ENCODE measurements around the gene SESTD1.
A peak's percentile ranks its signal among the peaks of the same experiment; 100 is the strongest.

The SESTD1 gene

GRCh38 chr2:179124282-179124681 is 140.3 kb downstream of the SESTD1 start:
- no peak overlapping the region for H3K27ac ChIP-seq (replicated peaks)
- no peak for TF ChIP-seq GABPA (IDR thresholded peaks at IDR 0.05; ENCODE audit: low read depth)
- TF ChIP-seq, protein P1, sequence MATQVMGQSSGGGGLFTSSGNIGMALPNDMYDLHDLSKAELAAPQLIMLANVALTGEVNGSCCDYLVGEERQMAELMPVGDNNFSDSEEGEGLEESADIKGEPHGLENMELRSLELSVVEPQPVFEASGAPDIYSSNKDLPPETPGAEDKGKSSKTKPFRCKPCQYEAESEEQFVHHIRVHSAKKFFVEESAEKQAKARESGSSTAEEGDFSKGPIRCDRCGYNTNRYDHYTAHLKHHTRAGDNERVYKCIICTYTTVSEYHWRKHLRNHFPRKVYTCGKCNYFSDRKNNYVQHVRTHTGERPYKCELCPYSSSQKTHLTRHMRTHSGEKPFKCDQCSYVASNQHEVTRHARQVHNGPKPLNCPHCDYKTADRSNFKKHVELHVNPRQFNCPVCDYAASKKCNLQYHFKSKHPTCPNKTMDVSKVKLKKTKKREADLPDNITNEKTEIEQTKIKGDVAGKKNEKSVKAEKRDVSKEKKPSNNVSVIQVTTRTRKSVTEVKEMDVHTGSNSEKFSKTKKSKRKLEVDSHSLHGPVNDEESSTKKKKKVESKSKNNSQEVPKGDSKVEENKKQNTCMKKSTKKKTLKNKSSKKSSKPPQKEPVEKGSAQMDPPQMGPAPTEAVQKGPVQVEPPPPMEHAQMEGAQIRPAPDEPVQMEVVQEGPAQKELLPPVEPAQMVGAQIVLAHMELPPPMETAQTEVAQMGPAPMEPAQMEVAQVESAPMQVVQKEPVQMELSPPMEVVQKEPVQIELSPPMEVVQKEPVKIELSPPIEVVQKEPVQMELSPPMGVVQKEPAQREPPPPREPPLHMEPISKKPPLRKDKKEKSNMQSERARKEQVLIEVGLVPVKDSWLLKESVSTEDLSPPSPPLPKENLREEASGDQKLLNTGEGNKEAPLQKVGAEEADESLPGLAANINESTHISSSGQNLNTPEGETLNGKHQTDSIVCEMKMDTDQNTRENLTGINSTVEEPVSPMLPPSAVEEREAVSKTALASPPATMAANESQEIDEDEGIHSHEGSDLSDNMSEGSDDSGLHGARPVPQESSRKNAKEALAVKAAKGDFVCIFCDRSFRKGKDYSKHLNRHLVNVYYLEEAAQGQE (IDR thresholded peaks at IDR 0.05; ENCODE audit: insufficient replicate concordance, low read depth), result no peak
- TF ChIP-seq, protein P2, sequence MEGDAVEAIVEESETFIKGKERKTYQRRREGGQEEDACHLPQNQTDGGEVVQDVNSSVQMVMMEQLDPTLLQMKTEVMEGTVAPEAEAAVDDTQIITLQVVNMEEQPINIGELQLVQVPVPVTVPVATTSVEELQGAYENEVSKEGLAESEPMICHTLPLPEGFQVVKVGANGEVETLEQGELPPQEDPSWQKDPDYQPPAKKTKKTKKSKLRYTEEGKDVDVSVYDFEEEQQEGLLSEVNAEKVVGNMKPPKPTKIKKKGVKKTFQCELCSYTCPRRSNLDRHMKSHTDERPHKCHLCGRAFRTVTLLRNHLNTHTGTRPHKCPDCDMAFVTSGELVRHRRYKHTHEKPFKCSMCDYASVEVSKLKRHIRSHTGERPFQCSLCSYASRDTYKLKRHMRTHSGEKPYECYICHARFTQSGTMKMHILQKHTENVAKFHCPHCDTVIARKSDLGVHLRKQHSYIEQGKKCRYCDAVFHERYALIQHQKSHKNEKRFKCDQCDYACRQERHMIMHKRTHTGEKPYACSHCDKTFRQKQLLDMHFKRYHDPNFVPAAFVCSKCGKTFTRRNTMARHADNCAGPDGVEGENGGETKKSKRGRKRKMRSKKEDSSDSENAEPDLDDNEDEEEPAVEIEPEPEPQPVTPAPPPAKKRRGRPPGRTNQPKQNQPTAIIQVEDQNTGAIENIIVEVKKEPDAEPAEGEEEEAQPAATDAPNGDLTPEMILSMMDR (IDR thresholded peaks at IDR 0.05; ENCODE audit: insufficient read depth, low read length), result no peak
- TF ChIP-seq POLR2AphosphoS5 (IDR thresholded peaks at IDR 0.05; ENCODE audit: low read depth), result no peak
- TF ChIP-seq SPI1 (IDR thresholded peaks at IDR 0.05; ENCODE audit: borderline replicate concordance, low read depth), result no peak
- H3K4me3 ChIP-seq (replicated peaks; ENCODE audit: insufficient read depth, low read length), result no peak overlapping the region
- H3K27me3 ChIP-seq (ENCODE audit: insufficient read depth, poor library complexity, severe bottlenecking), result no peaks in the 10 kb centered on the region
- no peak for DNase-seq (ENCODE audit: low read depth in 1 of 2, low spot score in 1 of 2)

- H3K27ac ChIP-seq (replicated peaks), result no peak overlapping the region
- DNase-seq (ENCODE audit: low read depth in 1 of 2, low spot score in 1 of 2), result no peak
- H3K4me3 ChIP-seq (replicated peaks; ENCODE audit: insufficient read depth, low read length), result no peak overlapping the region
- no peaks in the 10 kb centered on the region for H3K27me3 ChIP-seq (ENCODE audit: insufficient read depth, poor library complexity, severe bottlenecking)
- no peak for TF ChIP-seq POLR2AphosphoS5 (IDR thresholded peaks at IDR 0.05; ENCODE audit: low read depth)
Observed at GRCh38 chr2:179123272-179123662, 141.4 kb downstream of the SESTD1 start.

- TF ChIP-seq, protein P2 (IDR thresholded peaks at IDR 0.05; ENCODE audit: insufficient read depth, low read length), result no peak
- TF ChIP-seq POLR2AphosphoS5 (IDR thresholded peaks at IDR 0.05; ENCODE audit: low read depth) (no peak), SPI1 (IDR thresholded peaks at IDR 0.05; ENCODE audit: borderline replicate concordance, low read depth) (no peak), GABPA (IDR thresholded peaks at IDR 0.05; ENCODE audit: low read depth) (no peak)
- H3K27ac ChIP-seq (replicated peaks), result no peak overlapping the region
- DNase-seq (ENCODE audit: low read depth in 1 of 2, low spot score in 1 of 2), result no peak
- H3K4me3 ChIP-seq (replicated peaks; ENCODE audit: insufficient read depth, low read length), result no peak overlapping the region
- no peaks in the 10 kb centered on the region for H3K27me3 ChIP-seq (ENCODE audit: insufficient read depth, poor library complexity, severe bottlenecking)
Observed at GRCh38 chr2:179107737-179108136, 156.9 kb downstream of the SESTD1 start.

DNA sequence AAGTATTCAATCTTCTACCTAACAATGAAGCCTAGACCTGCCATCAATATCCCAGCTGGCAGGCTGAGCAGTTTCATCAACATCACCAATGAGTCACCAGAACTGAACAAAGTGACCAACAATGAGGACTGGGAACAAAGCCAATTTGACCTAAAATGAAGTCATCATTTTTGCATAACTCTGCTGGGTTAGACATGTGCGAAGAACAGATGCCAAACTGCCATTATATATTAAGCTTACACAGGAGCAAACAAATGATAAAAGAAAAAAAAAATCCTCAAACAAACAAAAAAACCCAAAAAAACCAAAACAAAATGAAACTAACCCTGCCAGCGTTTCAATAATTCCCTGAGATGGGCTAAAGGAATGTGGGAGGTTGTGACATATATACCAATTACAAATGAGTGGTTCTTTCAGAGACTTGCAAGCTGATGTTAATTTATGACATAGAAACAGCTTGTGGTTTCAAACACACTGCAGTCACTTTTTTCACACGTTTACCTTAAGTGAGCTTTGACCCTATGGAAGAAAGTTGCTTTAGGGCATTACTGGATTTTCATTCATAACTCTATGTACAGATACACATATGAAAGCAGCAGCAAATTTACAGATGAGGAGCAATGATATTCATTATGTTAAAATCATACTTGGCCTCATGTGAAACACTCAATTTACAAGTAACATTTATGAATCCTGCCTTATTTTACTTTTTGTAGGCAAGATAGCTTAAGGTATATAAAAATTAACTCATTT is 157.8 kb downstream of the SESTD1 start:
- DNase-seq (ENCODE audit: low read depth in 1 of 2, low spot score in 1 of 2), result peak; percentile 66 to 76
- H3K4me3 ChIP-seq (replicated peaks; ENCODE audit: insufficient read depth, low read length), result no peak overlapping the region
- TF ChIP-seq GABPA (IDR thresholded peaks at IDR 0.05; ENCODE audit: low read depth), result no peak
- TF ChIP-seq, protein P2 (IDR thresholded peaks at IDR 0.05; ENCODE audit: insufficient read depth, low read length), result no peak
- TF ChIP-seq, protein P1 (IDR thresholded peaks at IDR 0.05; ENCODE audit: insufficient replicate concordance, low read depth), result no peak
- no peak for TF ChIP-seq SPI1 (IDR thresholded peaks at IDR 0.05; ENCODE audit: borderline replicate concordance, low read depth)
- no peak for TF ChIP-seq POLR2AphosphoS5 (IDR thresholded peaks at IDR 0.05; ENCODE audit: low read depth)
- no peaks in the 10 kb centered on the region for H3K27me3 ChIP-seq (ENCODE audit: insufficient read depth, poor library complexity, severe bottlenecking)
- H3K27ac ChIP-seq (replicated peaks), result no peak overlapping the region; the same call in 1 of the 2 replicates

Data from HL-60 (cell line).